CD4-positive, alpha-beta memory T cell (primary cell): ENCODE measurements around the gene EXOC3. TPM values are rescaled to one million over a fixed set of nuclear protein-coding genes. Genes with fewer than 3 reads are reported as not detected.

Source experiments
- CTCF ChIA-PET: fragments of 350-600 bp; sonication (Branson Sonifier 250); formaldehyde crosslinking; loops from one replicate; lab custom pipeline; 2021; ENCODE audit warnings: inconsistent platforms; ENCODE audit not compliant: partially characterized antibody; lab: Charles Lee
- POLR2A ChIA-PET: fragments of 350-600 bp; sonication (Branson Sonifier 250); formaldehyde crosslinking; loops from one replicate; lab custom pipeline; 2021; ENCODE audit not compliant: partially characterized antibody; lab: Charles Lee
- DNase-seq, 5 donors: peaks; one replicate each; pipeline versions ENCODE4 v3.0.0 to v3.0.0-alpha.2; 2020 to 2022; ENCODE audit warnings: mixed read lengths in 1 of 5
- H3K27ac ChIP-seq: one replicate; pipeline ENCODE4 v1.7.0; 2013; ENCODE audit warnings: low read depth, low read length
- H3K27me3 ChIP-seq: 2 replicates; pipeline ENCODE4 v1.7.0; 2013; ENCODE audit warnings: mild to moderate bottlenecking, low read length, moderate library complexity; ENCODE audit not compliant: insufficient read depth
- H3K36me3 ChIP-seq: 2 replicates; pipeline ENCODE4 v1.7.0; 2013; ENCODE audit warnings: mild to moderate bottlenecking, low read length, moderate library complexity; ENCODE audit not compliant: insufficient read depth
- H3K4me1 ChIP-seq: 2 replicates; pipeline ENCODE4 v1.7.0; 2013; ENCODE audit warnings: mild to moderate bottlenecking, low read length, moderate library complexity; ENCODE audit not compliant: insufficient read depth
- H3K4me3 ChIP-seq, 2 donors: one replicate each; pipeline ENCODE4 v1.7.0; 2013; ENCODE audit warnings: low read length in 2 of 2, mild to moderate bottlenecking in 1 of 2
- H3K9me3 ChIP-seq, 2 donors: one replicate each; pipeline ENCODE4 v1.7.0; 2013; ENCODE audit warnings: low read length in 2 of 2, control low read depth in 1 of 2; ENCODE audit not compliant: control insufficient read depth in 1 of 2
- H3K27ac Mint-ChIP-seq, 7 donors: one replicate each; pipeline ENCODE4 v1.8.0; 2020 to 2021; ENCODE audit warnings: mixed read lengths in 7 of 7, mild to moderate bottlenecking in 6 of 7, inconsistent platforms in 3 of 7, moderate library complexity in 3 of 7
- H3K27me3 Mint-ChIP-seq, 2 donors: one replicate each; pipeline ENCODE4 v1.8.0; 2020 to 2021; ENCODE audit warnings: mixed read lengths in 2 of 2
- H3K36me3 Mint-ChIP-seq, 2 donors: one replicate each; pipeline ENCODE4 v1.8.0; 2020 to 2021; ENCODE audit warnings: mixed read lengths in 2 of 2, inconsistent platforms in 1 of 2, mild to moderate bottlenecking in 1 of 2
- H3K4me1 Mint-ChIP-seq, 4 donors: one replicate each; pipeline ENCODE4 v1.8.0; 2020 to 2021; ENCODE audit warnings: mixed read lengths in 4 of 4, mild to moderate bottlenecking in 1 of 4
- H3K4me3 Mint-ChIP-seq, 8 donors: one replicate each; pipeline ENCODE4 v1.8.0; 2020 to 2021; ENCODE audit warnings: mixed read lengths in 8 of 8, mild to moderate bottlenecking in 7 of 8, moderate library complexity in 6 of 8, inconsistent platforms in 3 of 8
- H3K9me3 Mint-ChIP-seq, 8 donors: one replicate each; pipeline ENCODE4 v1.8.0; 2020 to 2021; ENCODE audit warnings: mixed read lengths in 8 of 8, mild to moderate bottlenecking in 5 of 8, inconsistent platforms in 3 of 8, moderate library complexity in 1 of 8
- intact Hi-C: fragments of 100-400 bp; cut with micrococcal nuclease; formaldehyde crosslinking; loops from one replicate; pipeline ENCODE4 v1.15.1; 2023
- polyA plus RNA-seq, 2 donors: library from polyadenylated mRNA; unstranded; fragments of 300-500 nt; fragmentation: Illumina TruSeq; gene quantifications; one replicate each; pipeline ENCODE4 v1.2.3, GENCODE V29; 2021
- total RNA-seq, 2 experiments: library from RNA; stranded (reverse); gene quantifications; one replicate each; pipeline ENCODE4 v1.2.3, GENCODE V29; 2021

Gene EXOC3
- total and polyA plus RNA-seq, 4 experiments from 2014 or later = 32.0 to 96.1 (median 62.9) TPM

DNA sequence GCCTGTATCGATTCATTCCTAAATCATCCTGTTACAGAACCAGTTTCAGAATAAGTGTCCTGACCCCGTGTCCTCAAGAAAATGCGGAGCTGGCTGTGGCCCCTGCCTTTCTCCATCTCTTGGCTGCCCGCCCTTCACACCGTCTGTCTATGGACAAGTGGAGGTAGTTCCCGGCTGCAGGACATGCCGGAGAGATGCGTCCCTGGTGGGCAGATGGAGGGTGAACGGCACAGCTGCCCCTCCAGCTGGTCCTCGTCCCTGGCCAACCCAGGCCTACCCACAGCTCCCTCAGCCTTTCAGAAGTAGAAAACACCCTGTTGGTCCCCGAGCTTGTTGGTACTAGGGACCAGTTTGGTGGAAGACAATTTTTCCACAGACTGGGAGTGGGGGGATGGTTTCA is 14.8 kb upstream of the EXOC3 start:
- Mint-ChIP-seq H3K9me3 (no peaks in the 10 kb centered on the region), H3K27me3 (peaks cover 5 to 19% of the 10 kb centered on the region in 2 donors), H3K4me3 (no peak overlapping the region), H3K4me1 (no peaks in the 10 kb centered on the region), H3K36me3 (no peaks in the 10 kb centered on the region), H3K27ac (no peak overlapping the region)
- intact Hi-C loops = no loop called here
- H3K27me3 ChIP-seq = no peaks in the 10 kb centered on the region
- no peak for DNase-seq
- no peak overlapping the region for H3K27ac ChIP-seq
- H3K4me1 ChIP-seq = no peaks in the 10 kb centered on the region
- POLR2A ChIA-PET = no interaction called here
- H3K4me3 ChIP-seq = no peak overlapping the region
- CTCF ChIA-PET = interaction anchor here (1.0 kb wide), 1 partner anchor 240 kb away, joined by 3 read pairs; no protein-coding TSS in a partner anchor
- H3K9me3 ChIP-seq = no peaks in the 10 kb centered on the region
- no peaks in the 10 kb centered on the region for H3K36me3 ChIP-seq

DNA sequence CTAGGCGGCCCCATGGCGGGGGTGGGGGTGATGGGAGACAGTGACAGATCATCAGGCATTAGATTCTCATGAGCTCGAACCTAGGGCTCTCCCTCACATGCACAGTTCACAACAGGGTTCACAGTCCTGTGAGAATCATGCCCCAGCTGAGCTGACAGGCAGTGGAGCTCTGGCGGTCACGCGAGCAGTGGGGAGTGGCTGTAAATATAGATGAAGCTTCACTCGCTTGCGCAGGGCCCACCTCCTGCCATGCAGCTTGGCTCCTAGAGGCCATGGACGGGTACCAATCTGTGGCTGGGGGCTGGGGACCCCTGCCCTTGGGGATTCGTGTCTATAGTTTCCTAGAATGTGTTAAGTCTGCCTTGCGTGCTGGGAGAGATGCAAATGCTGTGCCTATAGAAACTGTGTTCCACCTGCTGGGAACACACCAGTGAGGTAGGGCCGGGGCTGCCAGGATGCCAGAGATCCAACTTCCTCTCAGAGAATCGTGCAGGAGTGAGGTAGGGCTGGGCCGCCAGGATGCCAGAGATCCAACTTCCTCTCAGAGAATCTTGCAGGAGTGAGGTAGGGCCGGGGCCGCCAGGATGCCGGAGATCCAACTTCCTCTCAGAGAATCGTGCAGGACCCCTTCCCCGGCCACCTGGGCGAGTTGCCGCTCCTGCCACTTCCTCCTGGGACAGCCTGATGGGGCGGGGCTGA is 14.1 kb upstream of the EXOC3 start:
- H3K4me3 ChIP-seq = no peak overlapping the region
- no peak for DNase-seq
- Mint-ChIP-seq H3K9me3 (no peaks in the 10 kb centered on the region), H3K4me3 (no peak overlapping the region), H3K36me3 (no peaks in the 10 kb centered on the region), H3K27me3 (peaks cover 5 to 19% of the 10 kb centered on the region in 2 donors), H3K27ac (no peak overlapping the region), H3K4me1 (no peaks in the 10 kb centered on the region)
- no peaks in the 10 kb centered on the region for H3K4me1 ChIP-seq
- H3K27me3 ChIP-seq = no peaks in the 10 kb centered on the region
- ChIA-PET CTCF (interaction anchor here (1.0 kb wide), 1 partner anchor 240 kb away, joined by 3 read pairs; no protein-coding TSS in a partner anchor), POLR2A (no interaction called here)
- no peaks in the 10 kb centered on the region for H3K9me3 ChIP-seq
- intact Hi-C loops = no loop called here
- H3K27ac ChIP-seq = no peak overlapping the region
- no peaks in the 10 kb centered on the region for H3K36me3 ChIP-seq

DNA sequence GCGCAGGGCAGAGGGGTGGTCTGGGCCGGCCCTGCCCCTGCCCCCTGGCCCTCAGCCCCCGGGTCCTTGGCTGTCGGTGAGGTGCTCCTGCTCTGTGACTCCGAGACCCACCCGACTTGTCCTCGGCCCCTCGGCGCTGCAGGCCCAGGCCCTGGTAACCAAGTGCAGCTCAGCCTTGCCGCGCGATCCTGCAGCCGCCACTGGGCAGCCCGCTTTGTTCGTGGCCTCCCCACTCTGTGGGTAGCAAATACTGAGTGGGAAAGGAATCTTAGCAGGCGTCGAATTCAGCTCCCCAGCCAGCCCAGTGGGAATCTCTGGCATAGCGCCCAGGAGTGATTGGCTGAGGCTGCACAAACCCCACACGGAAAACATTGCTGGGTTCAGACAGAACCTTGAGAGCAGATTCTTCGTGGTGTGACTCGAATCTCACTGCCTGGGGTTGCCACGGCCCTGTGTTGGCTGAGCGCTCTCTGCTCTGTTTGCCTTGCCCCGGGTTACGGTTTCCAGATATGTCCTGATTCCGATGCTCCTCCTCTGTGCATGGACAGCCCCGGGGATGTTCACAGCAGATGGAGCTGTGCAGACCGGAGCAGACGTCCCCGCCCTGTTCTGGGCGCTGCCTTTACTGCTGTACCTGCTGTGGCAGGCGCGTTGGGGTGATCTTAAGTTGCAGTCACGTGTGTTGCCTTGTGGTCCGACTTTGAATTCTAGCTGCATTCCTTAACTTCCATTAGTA is 13.4 kb upstream of the EXOC3 start:
- ChIA-PET POLR2A (no interaction called here), CTCF (no interaction called here)
- H3K36me3 ChIP-seq = no peaks in the 10 kb centered on the region
- H3K27ac ChIP-seq = no peak overlapping the region
- peaks cover 5 to 19% of the 10 kb centered on the region in 2 donors for H3K27me3 Mint-ChIP-seq
- H3K36me3 Mint-ChIP-seq = no peaks in the 10 kb centered on the region
- intact Hi-C loops = no loop called here
- H3K4me3 Mint-ChIP-seq = no peak overlapping the region
- no peaks in the 10 kb centered on the region for H3K4me1 ChIP-seq
- H3K27me3 ChIP-seq = no peaks in the 10 kb centered on the region
- H3K9me3 ChIP-seq = no peaks in the 10 kb centered on the region
- no peaks in the 10 kb centered on the region for H3K9me3 Mint-ChIP-seq
- no peak for DNase-seq
- no peaks in the 10 kb centered on the region for H3K4me1 Mint-ChIP-seq
- no peak overlapping the region for H3K4me3 ChIP-seq
- peak overlapping the region in 1 of 7 donors; percentile 52 for H3K27ac Mint-ChIP-seq

DNA sequence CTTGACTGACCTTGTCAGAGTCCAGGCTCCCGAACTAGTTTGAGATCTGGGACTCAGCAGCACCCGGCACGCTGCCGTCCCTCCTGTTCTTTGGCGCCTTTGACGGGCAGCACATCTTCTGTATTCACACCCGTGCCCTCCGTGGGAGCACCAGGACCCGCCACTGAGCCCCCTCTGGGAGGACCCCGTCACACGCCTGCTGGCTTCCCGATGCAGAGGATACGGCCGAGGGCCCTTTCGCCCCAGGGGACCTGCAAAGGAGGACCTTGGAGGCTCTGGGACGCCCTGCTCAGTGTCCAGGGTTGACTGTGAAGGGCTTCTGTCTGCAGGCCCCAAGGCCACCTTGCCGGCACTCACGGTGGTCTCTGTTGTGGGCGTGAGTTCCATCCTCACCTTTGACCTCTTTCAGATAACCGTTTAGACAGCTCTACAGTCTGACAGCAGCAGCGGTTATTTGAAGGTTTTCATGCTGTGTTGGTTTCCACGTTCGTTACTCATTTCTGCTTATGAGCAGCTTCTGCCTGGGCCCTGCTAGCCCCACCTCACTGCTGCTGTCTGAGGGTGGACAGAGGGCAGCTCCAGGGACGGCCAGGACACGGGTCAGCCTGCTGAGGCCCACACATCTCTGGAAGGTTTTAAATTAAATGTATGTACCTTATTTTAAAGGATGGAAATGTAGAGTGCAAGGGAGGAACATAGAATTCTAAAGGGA is 12.6 kb upstream of the EXOC3 start:
- intact Hi-C loops = no loop called here
- H3K4me3 Mint-ChIP-seq = no peak overlapping the region
- no peaks in the 10 kb centered on the region for H3K9me3 Mint-ChIP-seq
- H3K27me3 Mint-ChIP-seq = peaks cover 5 to 19% of the 10 kb centered on the region in 2 donors
- DNase-seq = no peak
- Histone ChIP-seq H3K4me1 (no peaks in the 10 kb centered on the region), H3K36me3 (no peaks in the 10 kb centered on the region), H3K4me3 (no peak overlapping the region), H3K27ac (no peak overlapping the region), H3K27me3 (no peaks in the 10 kb centered on the region), H3K9me3 (no peaks in the 10 kb centered on the region)
- H3K36me3 Mint-ChIP-seq = no peaks in the 10 kb centered on the region
- ChIA-PET POLR2A (no interaction called here), CTCF (interaction anchor here (1.2 to 1.6 kb wide), 2 partner anchors 240 to 242 kb away, joined by 3 to 7 read pairs; no protein-coding TSS in a partner anchor)
- no peak overlapping the region for H3K27ac Mint-ChIP-seq
- no peaks in the 10 kb centered on the region for H3K4me1 Mint-ChIP-seq

DNA sequence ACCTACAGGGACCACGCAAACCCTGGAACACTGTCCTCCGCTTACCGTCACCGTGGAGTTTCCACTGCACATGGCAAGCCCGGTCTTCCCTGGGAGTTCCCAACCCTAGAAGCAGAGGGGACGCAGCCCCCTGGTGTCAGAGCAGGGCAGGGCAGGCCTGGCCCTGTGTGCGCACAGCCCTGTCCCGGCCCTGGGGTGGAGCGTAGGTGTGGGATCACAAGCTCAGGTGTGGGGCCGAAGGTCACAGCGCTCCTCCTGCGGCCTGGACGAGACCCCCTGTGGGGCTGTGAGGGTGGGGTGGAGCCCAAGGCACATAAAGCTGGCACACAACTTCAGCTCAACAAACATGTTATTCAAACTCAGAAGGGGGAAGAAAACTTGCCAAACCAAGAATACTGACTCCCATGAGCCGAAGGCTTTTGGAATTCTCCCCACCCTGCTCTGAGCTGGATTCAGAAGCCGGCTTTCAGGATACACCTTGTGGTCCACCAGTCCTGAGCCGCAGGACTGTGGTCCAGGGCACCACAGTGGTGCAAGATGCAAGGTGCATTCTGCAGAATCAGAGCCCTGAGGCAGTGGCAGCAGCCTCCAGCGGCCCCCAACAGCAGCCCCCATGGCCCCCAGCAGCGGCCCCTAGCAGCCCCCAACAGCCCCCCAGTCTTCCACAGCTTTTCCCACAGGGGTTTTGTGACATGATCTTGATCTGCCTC is 11.8 kb upstream of the EXOC3 start:
- Mint-ChIP-seq H3K36me3 (no peaks in the 10 kb centered on the region), H3K9me3 (no peaks in the 10 kb centered on the region), H3K4me3 (no peak overlapping the region), H3K27ac (no peak overlapping the region), H3K4me1 (no peaks in the 10 kb centered on the region), H3K27me3 (peaks cover 2 to 20% of the 10 kb centered on the region in 2 donors)
- Histone ChIP-seq H3K9me3 (no peaks in the 10 kb centered on the region), H3K4me1 (no peaks in the 10 kb centered on the region), H3K27ac (no peak overlapping the region), H3K36me3 (no peaks in the 10 kb centered on the region), H3K27me3 (no peaks in the 10 kb centered on the region), H3K4me3 (no peak overlapping the region)
- DNase-seq = peak in 2 of 5 donors; percentile 13 to 16
- intact Hi-C loops = no loop called here
- ChIA-PET POLR2A (no interaction called here), CTCF (interaction anchor here (1.0 to 1.6 kb wide), 3 partner anchors 148 to 243 kb away, joined by 3 to 7 read pairs (median 4); no protein-coding TSS in a partner anchor)

DNA sequence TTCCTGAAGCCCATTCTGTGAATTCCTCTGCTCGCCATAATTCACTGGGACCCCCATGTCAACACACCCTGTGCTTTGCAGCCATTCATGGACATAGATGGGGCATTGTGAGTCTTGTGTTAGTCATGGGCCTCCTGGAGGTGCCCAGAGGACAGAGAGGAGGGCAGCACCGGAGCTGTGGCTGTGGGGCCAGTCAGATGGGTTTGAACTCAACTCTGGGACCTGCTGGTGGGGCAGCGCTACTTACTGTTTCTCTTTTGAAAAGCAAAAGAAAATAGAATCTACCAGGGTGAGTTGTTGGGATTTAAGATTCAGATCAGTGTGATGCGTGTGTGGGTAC is 11.3 kb upstream of the EXOC3 start:
- no peak overlapping the region for H3K27ac Mint-ChIP-seq
- no peaks in the 10 kb centered on the region for H3K9me3 Mint-ChIP-seq
- no peaks in the 10 kb centered on the region for H3K4me1 ChIP-seq
- no peak overlapping the region for H3K4me3 ChIP-seq
- no peaks in the 10 kb centered on the region for H3K9me3 ChIP-seq
- no peak overlapping the region for H3K27ac ChIP-seq
- H3K4me1 Mint-ChIP-seq = no peaks in the 10 kb centered on the region
- CTCF ChIA-PET = interaction anchor here (1.0 to 1.6 kb wide), 4 partner anchors 149 to 243 kb away, joined by 3 to 7 read pairs (median 6); no protein-coding TSS in a partner anchor
- intact Hi-C loops = no loop called here
- POLR2A ChIA-PET = no interaction called here
- H3K27me3 ChIP-seq = no peaks in the 10 kb centered on the region
- H3K27me3 Mint-ChIP-seq = peaks cover 2 to 20% of the 10 kb centered on the region in 2 donors
- H3K36me3 ChIP-seq = no peaks in the 10 kb centered on the region
- H3K36me3 Mint-ChIP-seq = no peaks in the 10 kb centered on the region
- H3K4me3 Mint-ChIP-seq = no peak overlapping the region
- no peak for DNase-seq
